ENCODE results near the gene MUC6.

MUC6 gene

GRCh38 chr11:1015826-1016545 lies 20.5 kb downstream of the MUC6 start:
- TF ChIP-seq, protein P1, sequence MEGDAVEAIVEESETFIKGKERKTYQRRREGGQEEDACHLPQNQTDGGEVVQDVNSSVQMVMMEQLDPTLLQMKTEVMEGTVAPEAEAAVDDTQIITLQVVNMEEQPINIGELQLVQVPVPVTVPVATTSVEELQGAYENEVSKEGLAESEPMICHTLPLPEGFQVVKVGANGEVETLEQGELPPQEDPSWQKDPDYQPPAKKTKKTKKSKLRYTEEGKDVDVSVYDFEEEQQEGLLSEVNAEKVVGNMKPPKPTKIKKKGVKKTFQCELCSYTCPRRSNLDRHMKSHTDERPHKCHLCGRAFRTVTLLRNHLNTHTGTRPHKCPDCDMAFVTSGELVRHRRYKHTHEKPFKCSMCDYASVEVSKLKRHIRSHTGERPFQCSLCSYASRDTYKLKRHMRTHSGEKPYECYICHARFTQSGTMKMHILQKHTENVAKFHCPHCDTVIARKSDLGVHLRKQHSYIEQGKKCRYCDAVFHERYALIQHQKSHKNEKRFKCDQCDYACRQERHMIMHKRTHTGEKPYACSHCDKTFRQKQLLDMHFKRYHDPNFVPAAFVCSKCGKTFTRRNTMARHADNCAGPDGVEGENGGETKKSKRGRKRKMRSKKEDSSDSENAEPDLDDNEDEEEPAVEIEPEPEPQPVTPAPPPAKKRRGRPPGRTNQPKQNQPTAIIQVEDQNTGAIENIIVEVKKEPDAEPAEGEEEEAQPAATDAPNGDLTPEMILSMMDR (IDR thresholded peaks at IDR 0.05; ENCODE audit: control insufficient read depth, extremely low read depth, insufficient read depth) = no peak
- no peak for DNase-seq (ENCODE audit: low read depth)

GRCh38 chr11:1015064-1015463 lies 21.5 kb downstream of the MUC6 start:
- no peak overlapping the region for H3K4me3 ChIP-seq (ENCODE audit: low read depth, low read length)
- no peak for DNase-seq (ENCODE audit: low read depth)
- TF ChIP-seq, protein P1 (IDR thresholded peaks at IDR 0.05; ENCODE audit: control insufficient read depth, extremely low read depth, insufficient read depth) = no peak

More at GRCh38 chr11:1015826-1016545, 20.5 kb downstream of the MUC6 start:
- no peak overlapping the region for H3K4me3 ChIP-seq (ENCODE audit: low read depth, low read length)

DNA sequence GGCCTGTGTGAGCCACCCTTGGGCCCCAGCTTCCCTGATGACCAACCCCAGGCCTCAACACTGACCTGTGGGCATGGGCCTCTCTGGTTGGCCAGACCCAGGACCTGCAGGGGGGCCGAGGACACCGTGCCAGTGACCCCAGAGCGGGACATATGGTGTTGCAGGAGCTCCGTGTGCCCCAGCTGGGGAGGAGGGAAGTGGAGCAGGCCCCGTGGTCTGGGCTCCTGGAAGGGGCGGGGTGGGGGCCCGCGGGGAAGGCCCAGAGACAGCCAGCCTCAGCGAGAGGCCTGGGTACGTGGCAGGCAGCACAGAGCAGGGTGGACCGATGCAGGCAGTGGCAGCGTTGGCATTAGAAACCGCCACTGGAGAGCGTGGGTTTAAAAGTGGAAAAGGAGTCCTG lies 22.2 kb downstream of the MUC6 start:
- H3K4me3 ChIP-seq (ENCODE audit: low read depth, low read length) = no peak overlapping the region

DNA sequence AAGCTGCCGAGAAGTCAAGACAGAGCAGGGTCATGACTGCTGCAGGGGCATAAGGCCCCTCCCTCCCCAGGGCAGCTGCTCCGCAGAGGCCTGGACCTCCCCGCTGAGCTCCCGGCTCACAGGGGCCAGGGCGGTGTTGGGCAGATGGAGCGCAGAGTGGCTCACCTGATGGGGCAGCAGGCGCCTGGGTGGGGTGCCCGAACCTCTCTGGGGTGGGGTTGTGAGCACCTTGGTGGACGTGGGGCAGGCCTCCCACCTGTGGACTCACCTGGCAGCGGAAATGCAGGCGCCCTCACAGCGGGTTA lies 22.9 kb downstream of the MUC6 start:
- TF ChIP-seq, protein P1 (IDR thresholded peaks at IDR 0.05; ENCODE audit: control insufficient read depth, extremely low read depth, insufficient read depth) = no peak
- no peak for DNase-seq (ENCODE audit: low read depth)
- no peak overlapping the region for H3K4me3 ChIP-seq (ENCODE audit: low read depth, low read length)

More for the DNA sequence above, 22.2 kb downstream of the MUC6 start:
- TF ChIP-seq, protein P1 (IDR thresholded peaks at IDR 0.05; ENCODE audit: control insufficient read depth, extremely low read depth, insufficient read depth) = no peak
- DNase-seq (ENCODE audit: low read depth) = no peak

- TF ChIP-seq, protein P1 (IDR thresholded peaks at IDR 0.05; ENCODE audit: control insufficient read depth, extremely low read depth, insufficient read depth) = no peak
- no peak for DNase-seq (ENCODE audit: low read depth)
- no peak overlapping the region for H3K4me3 ChIP-seq (ENCODE audit: low read depth, low read length)
Observed at GRCh38 chr11:1012740-1013630, 23.5 kb downstream of the MUC6 start.

GRCh38 chr11:1012291-1012690 lies 24.2 kb downstream of the MUC6 start:
- TF ChIP-seq, protein P1 (IDR thresholded peaks at IDR 0.05; ENCODE audit: control insufficient read depth, extremely low read depth, insufficient read depth) = no peak
- DNase-seq (ENCODE audit: low read depth) = no peak
- no peak overlapping the region for H3K4me3 ChIP-seq (ENCODE audit: low read depth, low read length)
